Vagina (tissue), 2 donors: ENCODE results near the gene ADAP1. TPM values are rescaled to one million over a fixed set of nuclear protein-coding genes. Genes with fewer than 3 reads are reported as not detected.
A peak's percentile ranks its signal among the peaks of the same experiment; 100 is the strongest.

Experiments
- DNase-seq, 2 donors: peaks; one replicate each; pipeline ENCODE4 v3.0.0-alpha.2; 2017; ENCODE audit errors: extremely low spot score in 2 of 2
- H3K27ac ChIP-seq: fragments of 200-600 bp; sonication (generic); one replicate; pipeline ENCODE4 v1.5.1; 2019
- H3K27me3 ChIP-seq: fragments of 200-600 bp; sonication (generic); one replicate; pipeline ENCODE4 v1.5.1; 2019
- H3K36me3 ChIP-seq, 2 donors: fragments of 200-600 bp; sonication (generic); one replicate each; pipeline ENCODE4 v1.5.1; 2017 to 2019
- H3K4me1 ChIP-seq: fragments of 200-600 bp; sonication (generic); one replicate; pipeline ENCODE4 v1.5.1; 2019
- H3K4me3 ChIP-seq, 2 donors: fragments of 200-600 bp; sonication (generic); 1 replicate in 1 of 2; 2 replicates in 1 of 2; pipeline ENCODE4 v1.5.1; 2016 to 2019
- H3K9me3 ChIP-seq: fragments of 200-600 bp; sonication (generic); one replicate; pipeline ENCODE4 v1.5.1; 2019
- CTCF ChIP-seq, 3 experiments: fragments of 450-650 bp in 2 of 3; fragments of 200-600 bp in 1 of 3; sonication (generic) in 1 of 3; IDR thresholded peaks; one replicate each; pipeline ENCODE4 v1.5.1; 2017 to 2019; ENCODE audit warnings: antibody characterized with exemption in 3 of 3, mild to moderate bottlenecking in 2 of 3, moderate library complexity in 2 of 3
- POLR2A ChIP-seq, 2 donors: fragments of 450-650 bp; IDR thresholded peaks; one replicate each; pipeline ENCODE4 v1.6.1; 2017; ENCODE audit warnings: antibody characterized with exemption in 2 of 2, mild to moderate bottlenecking in 2 of 2, moderate library complexity in 2 of 2
- POLR2AphosphoS5 ChIP-seq, 2 donors: sonication (generic); formaldehyde crosslinking; IDR thresholded peaks; one replicate each; pipeline ENCODE4 v1.9.0; 2017; ENCODE audit warnings: antibody characterized with exemption in 2 of 2, mild to moderate bottlenecking in 2 of 2, low read depth in 1 of 2; ENCODE audit not compliant: insufficient read depth in 1 of 2
- intact Hi-C: fragments of 100-400 bp; cut with DNase I; formaldehyde crosslinking; loops from one replicate; pipeline ENCODE4 v1.15.1; 2023
- total RNA-seq: library from RNA; depleted of rRNA; stranded (reverse); fragments of >200 nt; gene quantifications from one replicate; pipeline ENCODE4 v1.2.3, GENCODE V29; 2016

ADAP1 gene
- total RNA-seq, 1 donor from 2014 or later: 4.2 TPM

GRCh38 chr7:975702-976473 lies 21.4 kb upstream of the ADAP1 start:
- H3K27me3 ChIP-seq: no peaks in the 10 kb centered on the region
- H3K4me1 ChIP-seq: peaks cover 35% of the 10 kb centered on the region
- no peak for DNase-seq
- peak overlapping the region; percentile 74 to 100 for H3K4me3 ChIP-seq
- no peaks in the 10 kb centered on the region for H3K9me3 ChIP-seq
- H3K27ac ChIP-seq: peak overlapping the region; percentile 91
- peaks cover 0 to 21% of the 10 kb centered on the region in 2 donors for H3K36me3 ChIP-seq
- intact Hi-C loops: no loop called here
- TF ChIP-seq CTCF (IDR thresholded peaks at IDR 0.05): no peak
- no peak for TF ChIP-seq POLR2AphosphoS5 (IDR thresholded peaks at IDR 0.05; ENCODE audit: insufficient read depth in 1 of 2, low read depth in 1 of 2)
- no peak for TF ChIP-seq POLR2A (IDR thresholded peaks at IDR 0.05)

GRCh38 chr7:974820-975681 lies 20.6 kb upstream of the ADAP1 start, which contains the start of gene COX19:
TSS of gene COX19 (minus strand) at chr7:975549. CDS start at chr7:975509, 40 bp downstream.
- H3K27me3 ChIP-seq: no peaks in the 10 kb centered on the region
- intact Hi-C loops: no loop called here
- TF ChIP-seq POLR2AphosphoS5 (IDR thresholded peaks at IDR 0.05; ENCODE audit: insufficient read depth in 1 of 2, low read depth in 1 of 2): peak; percentile 52 to 91
- no peak for TF ChIP-seq POLR2A (IDR thresholded peaks at IDR 0.05)
- no peak for TF ChIP-seq CTCF (IDR thresholded peaks at IDR 0.05)
- peaks cover 35% of the 10 kb centered on the region for H3K4me1 ChIP-seq
- H3K9me3 ChIP-seq: no peaks in the 10 kb centered on the region
- peaks cover 0 to 29% of the 10 kb centered on the region in 2 donors for H3K36me3 ChIP-seq
- peak within 1 kb of the TSS; percentile 91 for H3K27ac ChIP-seq
- DNase-seq: no peak
- peak within 1 kb of the TSS; percentile 74 to 100 for H3K4me3 ChIP-seq

- TF ChIP-seq POLR2AphosphoS5 (IDR thresholded peaks at IDR 0.05; ENCODE audit: insufficient read depth in 1 of 2, low read depth in 1 of 2) (no peak), POLR2A (IDR thresholded peaks at IDR 0.05) (no peak), CTCF (IDR thresholded peaks at IDR 0.05) (no peak)
- Histone ChIP-seq H3K4me1 (peaks cover 35% of the 10 kb centered on the region), H3K27ac (peak overlapping the region; percentile 91), H3K27me3 (no peaks in the 10 kb centered on the region), H3K36me3 (peaks cover 0 to 37% of the 10 kb centered on the region in 2 donors), H3K9me3 (no peaks in the 10 kb centered on the region), H3K4me3 (peak overlapping the region; percentile 74 to 100)
- intact Hi-C loops: no loop called here
- DNase-seq: no peak
Measured at GRCh38 chr7:974172-974571, 19.7 kb upstream of the ADAP1 start.

GRCh38 chr7:973312-973711 lies 18.8 kb upstream of the ADAP1 start:
- intact Hi-C loops: no loop called here
- Histone ChIP-seq H3K9me3 (no peaks in the 10 kb centered on the region), H3K27ac (no peak overlapping the region), H3K36me3 (peaks cover 0 to 45% of the 10 kb centered on the region in 2 donors), H3K4me3 (no peak overlapping the region), H3K27me3 (no peaks in the 10 kb centered on the region), H3K4me1 (peaks cover 35% of the 10 kb centered on the region)
- no peak for TF ChIP-seq POLR2A (IDR thresholded peaks at IDR 0.05)
- no peak for TF ChIP-seq CTCF (IDR thresholded peaks at IDR 0.05)
- no peak for TF ChIP-seq POLR2AphosphoS5 (IDR thresholded peaks at IDR 0.05; ENCODE audit: insufficient read depth in 1 of 2, low read depth in 1 of 2)
- no peak for DNase-seq
